IPS DF 6.9 (cell line): Measurements from ENCODE around the gene HSPG2.

ENCODE experiments used
- DNase-seq: peaks from one replicate; pipeline ENCODE4 v3.0.0-alpha.2; 2013; ENCODE audit warnings: low read depth, low spot score
- H3K27ac ChIP-seq: one replicate; pipeline ENCODE4 v1.5.1; 2013; ENCODE audit warnings: low read length, control low read depth
- H3K27me3 ChIP-seq: 2 replicates; pipeline ENCODE4 v1.6.1; 2013; ENCODE audit warnings: mild to moderate bottlenecking, low read length; ENCODE audit not compliant: control insufficient read depth, insufficient read depth
- H3K36me3 ChIP-seq: 2 replicates; pipeline ENCODE4 v1.6.1; 2013; ENCODE audit warnings: low read length; ENCODE audit not compliant: control insufficient read depth, insufficient read depth
- H3K4me1 ChIP-seq: 2 replicates; pipeline ENCODE4 v1.6.1; 2013; ENCODE audit warnings: low read length; ENCODE audit not compliant: control insufficient read depth, insufficient read depth
- H3K4me3 ChIP-seq: 2 replicates; pipeline ENCODE4 v1.5.1; 2013; ENCODE audit warnings: mild to moderate bottlenecking, low read length
- H3K9me3 ChIP-seq: 2 replicates; pipeline ENCODE4 v1.6.1; 2013; ENCODE audit warnings: low read length, inconsistent platforms; ENCODE audit not compliant: control insufficient read depth, insufficient read depth
- WGBS: extraction: QIAGEN DNeasy Blood & Tissue Kit; methylation state at CpG from one replicate; pipeline ENCODE4 v1.1.7; 2013; ENCODE audit warnings: mixed read lengths, missing lambda C conversion rate; ENCODE audit not compliant: insufficient read length, insufficient coverage; 5-methylcytosine and 5-hydroxymethylcytosine counted together

HSPG2 gene

GRCh38 chr1:21875621-21876063 is 61.5 kb downstream of the HSPG2 start:
- Histone ChIP-seq H3K4me1 (no peaks in the 10 kb centered on the region), H3K27me3 (no peaks in the 10 kb centered on the region), H3K27ac (no peak overlapping the region), H3K9me3 (no peaks in the 10 kb centered on the region), H3K36me3 (peaks cover 59% of the 10 kb centered on the region), H3K4me3 (no peak overlapping the region)
- DNase-seq: no peak
- no CpG with 5 or more reads among the region's 16 CpGs for WGBS

- Histone ChIP-seq H3K4me3 (no peak overlapping the region), H3K27ac (no peak overlapping the region), H3K4me1 (no peaks in the 10 kb centered on the region), H3K27me3 (no peaks in the 10 kb centered on the region), H3K9me3 (no peaks in the 10 kb centered on the region), H3K36me3 (peaks cover 57% of the 10 kb centered on the region)
- DNase-seq: no peak
- WGBS: no CpG with 5 or more reads among the region's 24 CpGs
These were observed 62.1 kb downstream of the HSPG2 start for GRCh38 chr1:21874778-21875547.

GRCh38 chr1:21874328-21874727 is 62.8 kb downstream of the HSPG2 start:
- no CpG with 5 or more reads among the region's 16 CpGs for WGBS
- no peak for DNase-seq
- H3K9me3 ChIP-seq: no peaks in the 10 kb centered on the region
- no peaks in the 10 kb centered on the region for H3K27me3 ChIP-seq
- H3K4me1 ChIP-seq: no peaks in the 10 kb centered on the region
- peaks cover 55% of the 10 kb centered on the region for H3K36me3 ChIP-seq
- H3K4me3 ChIP-seq: no peak overlapping the region
- no peak overlapping the region for H3K27ac ChIP-seq

GRCh38 chr1:21873761-21874160 is 63.3 kb downstream of the HSPG2 start:
- WGBS: no CpG with 5 or more reads among the region's 10 CpGs
- no peaks in the 10 kb centered on the region for H3K9me3 ChIP-seq
- no peaks in the 10 kb centered on the region for H3K27me3 ChIP-seq
- no peak overlapping the region for H3K27ac ChIP-seq
- H3K36me3 ChIP-seq: peaks cover 55% of the 10 kb centered on the region
- H3K4me3 ChIP-seq: no peak overlapping the region
- H3K4me1 ChIP-seq: no peaks in the 10 kb centered on the region
- DNase-seq: no peak

GRCh38 chr1:21873174-21873573 is 63.9 kb downstream of the HSPG2 start:
- peaks cover 51% of the 10 kb centered on the region for H3K36me3 ChIP-seq

GRCh38 chr1:21872445-21873079 is 64.5 kb downstream of the HSPG2 start:
- Histone ChIP-seq H3K4me3 (no peak overlapping the region), H3K27ac (no peak overlapping the region), H3K9me3 (no peaks in the 10 kb centered on the region), H3K27me3 (no peaks in the 10 kb centered on the region), H3K36me3 (peaks cover 46% of the 10 kb centered on the region), H3K4me1 (no peaks in the 10 kb centered on the region)
- WGBS: no CpG with 5 or more reads among the region's 17 CpGs
- no peak for DNase-seq

More at GRCh38 chr1:21873174-21873573, 63.9 kb downstream of the HSPG2 start:
- Histone ChIP-seq H3K27me3 (no peaks in the 10 kb centered on the region), H3K4me3 (no peak overlapping the region), H3K9me3 (no peaks in the 10 kb centered on the region), H3K27ac (no peak overlapping the region), H3K4me1 (no peaks in the 10 kb centered on the region)
- WGBS: no CpG with 5 or more reads among the region's 8 CpGs
- DNase-seq: no peak

GRCh38 chr1:21871943-21872342 is 65.2 kb downstream of the HSPG2 start:
- no peak overlapping the region for H3K4me3 ChIP-seq
- H3K36me3 ChIP-seq: peaks cover 46% of the 10 kb centered on the region
- no peak for DNase-seq
- no CpG with 5 or more reads among the region's 13 CpGs for WGBS
- H3K9me3 ChIP-seq: no peaks in the 10 kb centered on the region
- H3K27me3 ChIP-seq: no peaks in the 10 kb centered on the region
- no peak overlapping the region for H3K27ac ChIP-seq
- H3K4me1 ChIP-seq: no peaks in the 10 kb centered on the region

- Histone ChIP-seq H3K27me3 (no peaks in the 10 kb centered on the region), H3K36me3 (peaks cover 38% of the 10 kb centered on the region), H3K4me1 (no peaks in the 10 kb centered on the region; the same call in none of the 2 replicates), H3K4me3 (no peak overlapping the region), H3K27ac (no peak overlapping the region), H3K9me3 (no peaks in the 10 kb centered on the region)
- no CpG with 5 or more reads among the region's 15 CpGs for WGBS
- DNase-seq: no peak
These were observed 66.5 kb downstream of the HSPG2 start for GRCh38 chr1:21870611-21871010.

GRCh38 chr1:21869620-21870121 is 67.4 kb downstream of the HSPG2 start:
- H3K27ac ChIP-seq: no peak overlapping the region
- no peak for DNase-seq

GRCh38 chr1:21868941-21869454 is 68.1 kb downstream of the HSPG2 start:
- H3K4me1 ChIP-seq: no peaks in the 10 kb centered on the region; the same call in none of the 2 replicates
- H3K36me3 ChIP-seq: peaks cover 33% of the 10 kb centered on the region
- DNase-seq: no peak
- H3K9me3 ChIP-seq: no peaks in the 10 kb centered on the region
- no CpG with 5 or more reads among the region's 12 CpGs for WGBS
- H3K4me3 ChIP-seq: no peak overlapping the region
- H3K27ac ChIP-seq: no peak overlapping the region
- H3K27me3 ChIP-seq: no peaks in the 10 kb centered on the region

More at GRCh38 chr1:21869620-21870121, 67.4 kb downstream of the HSPG2 start:
- H3K4me1 ChIP-seq: no peaks in the 10 kb centered on the region; the same call in none of the 2 replicates
- H3K9me3 ChIP-seq: no peaks in the 10 kb centered on the region
- WGBS: no CpG with 5 or more reads among the region's 13 CpGs
- H3K36me3 ChIP-seq: peaks cover 36% of the 10 kb centered on the region
- H3K4me3 ChIP-seq: no peak overlapping the region
- no peaks in the 10 kb centered on the region for H3K27me3 ChIP-seq
